Neural cell (in vitro differentiated cells): ENCODE measurements around the gene FBXO21.
A peak's percentile ranks its signal among the peaks of the same experiment; 100 is the strongest.

Experiments
- POLR2AphosphoS5 ChIP-seq: IDR thresholded peaks from 2 replicates; pipeline ENCODE4 v1.6.1; 2012
- TF ChIP-seq, protein P1 (sequence below): IDR thresholded peaks from 2 replicates; pipeline ENCODE4 v1.6.1; 2012; ENCODE audit warnings: borderline replicate concordance
- TF ChIP-seq, protein P2 (sequence below): fragments of 450-650 bp; IDR thresholded peaks from 2 replicates; pipeline ENCODE4 v1.5.1; 2014; ENCODE audit warnings: antibody characterized with exemption, mild to moderate bottlenecking, moderate library complexity; ENCODE audit not compliant: poor library complexity, severe bottlenecking

DNA sequence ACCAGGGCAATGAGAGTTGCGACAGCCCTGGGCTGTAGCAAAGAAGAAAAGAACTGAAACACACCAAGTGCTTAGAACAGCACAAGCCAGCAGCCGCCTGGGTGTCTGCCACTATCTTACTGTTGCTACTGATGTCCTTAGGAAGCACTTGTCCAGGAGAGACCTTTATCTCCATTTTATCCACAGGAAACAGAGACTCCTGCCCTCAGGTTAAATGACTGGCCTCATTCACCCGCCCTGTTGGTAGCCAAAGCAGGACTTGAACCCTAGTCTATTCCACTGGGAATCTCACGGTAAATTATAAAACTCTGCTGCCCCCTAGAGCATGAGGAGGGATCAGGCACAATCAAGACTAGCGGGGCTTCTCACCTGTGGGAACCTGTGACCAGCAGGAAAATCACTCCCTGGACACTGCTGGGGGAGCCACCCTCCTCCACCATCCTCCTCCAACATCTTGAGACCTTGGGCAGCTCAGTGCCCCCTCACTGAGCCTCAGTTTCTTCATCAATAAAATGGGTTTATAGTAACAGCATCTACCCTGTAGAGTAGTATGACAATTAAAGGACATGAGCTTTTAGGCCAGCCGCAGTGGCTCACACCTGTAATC is 70.6 kb downstream of the FBXO21 start:
- no peak for TF ChIP-seq POLR2AphosphoS5
- TF ChIP-seq, protein P1, sequence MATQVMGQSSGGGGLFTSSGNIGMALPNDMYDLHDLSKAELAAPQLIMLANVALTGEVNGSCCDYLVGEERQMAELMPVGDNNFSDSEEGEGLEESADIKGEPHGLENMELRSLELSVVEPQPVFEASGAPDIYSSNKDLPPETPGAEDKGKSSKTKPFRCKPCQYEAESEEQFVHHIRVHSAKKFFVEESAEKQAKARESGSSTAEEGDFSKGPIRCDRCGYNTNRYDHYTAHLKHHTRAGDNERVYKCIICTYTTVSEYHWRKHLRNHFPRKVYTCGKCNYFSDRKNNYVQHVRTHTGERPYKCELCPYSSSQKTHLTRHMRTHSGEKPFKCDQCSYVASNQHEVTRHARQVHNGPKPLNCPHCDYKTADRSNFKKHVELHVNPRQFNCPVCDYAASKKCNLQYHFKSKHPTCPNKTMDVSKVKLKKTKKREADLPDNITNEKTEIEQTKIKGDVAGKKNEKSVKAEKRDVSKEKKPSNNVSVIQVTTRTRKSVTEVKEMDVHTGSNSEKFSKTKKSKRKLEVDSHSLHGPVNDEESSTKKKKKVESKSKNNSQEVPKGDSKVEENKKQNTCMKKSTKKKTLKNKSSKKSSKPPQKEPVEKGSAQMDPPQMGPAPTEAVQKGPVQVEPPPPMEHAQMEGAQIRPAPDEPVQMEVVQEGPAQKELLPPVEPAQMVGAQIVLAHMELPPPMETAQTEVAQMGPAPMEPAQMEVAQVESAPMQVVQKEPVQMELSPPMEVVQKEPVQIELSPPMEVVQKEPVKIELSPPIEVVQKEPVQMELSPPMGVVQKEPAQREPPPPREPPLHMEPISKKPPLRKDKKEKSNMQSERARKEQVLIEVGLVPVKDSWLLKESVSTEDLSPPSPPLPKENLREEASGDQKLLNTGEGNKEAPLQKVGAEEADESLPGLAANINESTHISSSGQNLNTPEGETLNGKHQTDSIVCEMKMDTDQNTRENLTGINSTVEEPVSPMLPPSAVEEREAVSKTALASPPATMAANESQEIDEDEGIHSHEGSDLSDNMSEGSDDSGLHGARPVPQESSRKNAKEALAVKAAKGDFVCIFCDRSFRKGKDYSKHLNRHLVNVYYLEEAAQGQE, result no peak
- TF ChIP-seq, protein P2, sequence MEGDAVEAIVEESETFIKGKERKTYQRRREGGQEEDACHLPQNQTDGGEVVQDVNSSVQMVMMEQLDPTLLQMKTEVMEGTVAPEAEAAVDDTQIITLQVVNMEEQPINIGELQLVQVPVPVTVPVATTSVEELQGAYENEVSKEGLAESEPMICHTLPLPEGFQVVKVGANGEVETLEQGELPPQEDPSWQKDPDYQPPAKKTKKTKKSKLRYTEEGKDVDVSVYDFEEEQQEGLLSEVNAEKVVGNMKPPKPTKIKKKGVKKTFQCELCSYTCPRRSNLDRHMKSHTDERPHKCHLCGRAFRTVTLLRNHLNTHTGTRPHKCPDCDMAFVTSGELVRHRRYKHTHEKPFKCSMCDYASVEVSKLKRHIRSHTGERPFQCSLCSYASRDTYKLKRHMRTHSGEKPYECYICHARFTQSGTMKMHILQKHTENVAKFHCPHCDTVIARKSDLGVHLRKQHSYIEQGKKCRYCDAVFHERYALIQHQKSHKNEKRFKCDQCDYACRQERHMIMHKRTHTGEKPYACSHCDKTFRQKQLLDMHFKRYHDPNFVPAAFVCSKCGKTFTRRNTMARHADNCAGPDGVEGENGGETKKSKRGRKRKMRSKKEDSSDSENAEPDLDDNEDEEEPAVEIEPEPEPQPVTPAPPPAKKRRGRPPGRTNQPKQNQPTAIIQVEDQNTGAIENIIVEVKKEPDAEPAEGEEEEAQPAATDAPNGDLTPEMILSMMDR, result peak; percentile 58
